Peyer's patch (tissue), 4 donors: ENCODE measurements around the gene ROBO1.

Source experiments
- CTCF ChIP-seq, 6 experiments: fragments of 450-650 bp in 4 of 6; fragments of 200-600 bp in 2 of 6; sonication (generic) in 1 of 6; IDR thresholded peaks; one replicate each; pipeline ENCODE4 v1.5.1; 2017 to 2019; ENCODE audit warnings: antibody characterized with exemption in 6 of 6, mild to moderate bottlenecking in 3 of 6, moderate library complexity in 1 of 6
- POLR2A ChIP-seq, 2 donors: fragments of 450-650 bp; IDR thresholded peaks; one replicate each; pipeline ENCODE4 v1.5.1; 2017; ENCODE audit warnings: antibody characterized with exemption in 2 of 2, mild to moderate bottlenecking in 2 of 2, moderate library complexity in 2 of 2

GRCh38 chr3:78937475-78937874 is 830.3 kb downstream of the ROBO1 start:
- TF ChIP-seq POLR2A (IDR thresholded peaks at IDR 0.05) (no peak), CTCF (IDR thresholded peaks at IDR 0.05) (no peak)
